Retinal pigment epithelial cell (primary cell): ENCODE results near the gene TET2.

Experiments
- DNase-seq: peaks from one replicate; pipeline ENCODE4 v3.0.0-alpha.2; 2010; ENCODE audit warnings: low read depth
- H3K4me3 ChIP-seq: 2 replicates; pipeline ENCODE4 v1.5.1; 2011; ENCODE audit warnings: mild to moderate bottlenecking, low read length, control low read depth, moderate library complexity
- TF ChIP-seq, protein P1 (sequence below): conservative IDR thresholded peaks from 2 replicates; pipeline ENCODE4 v1.5.1; 2011; ENCODE audit warnings: low read depth, low read length, control low read depth, inconsistent platforms

The TET2 gene

GRCh38 chr4:105146276-105147015 lies at the start of gene TET2:
TET2 (plus strand) TSS chr4:105146876; CDS start chr4:105233943, 87,067 bp downstream.
- DNase-seq: no peak
- H3K4me3 ChIP-seq: peak within 1 kb of the TSS; percentile 74
- TF ChIP-seq, protein P1, sequence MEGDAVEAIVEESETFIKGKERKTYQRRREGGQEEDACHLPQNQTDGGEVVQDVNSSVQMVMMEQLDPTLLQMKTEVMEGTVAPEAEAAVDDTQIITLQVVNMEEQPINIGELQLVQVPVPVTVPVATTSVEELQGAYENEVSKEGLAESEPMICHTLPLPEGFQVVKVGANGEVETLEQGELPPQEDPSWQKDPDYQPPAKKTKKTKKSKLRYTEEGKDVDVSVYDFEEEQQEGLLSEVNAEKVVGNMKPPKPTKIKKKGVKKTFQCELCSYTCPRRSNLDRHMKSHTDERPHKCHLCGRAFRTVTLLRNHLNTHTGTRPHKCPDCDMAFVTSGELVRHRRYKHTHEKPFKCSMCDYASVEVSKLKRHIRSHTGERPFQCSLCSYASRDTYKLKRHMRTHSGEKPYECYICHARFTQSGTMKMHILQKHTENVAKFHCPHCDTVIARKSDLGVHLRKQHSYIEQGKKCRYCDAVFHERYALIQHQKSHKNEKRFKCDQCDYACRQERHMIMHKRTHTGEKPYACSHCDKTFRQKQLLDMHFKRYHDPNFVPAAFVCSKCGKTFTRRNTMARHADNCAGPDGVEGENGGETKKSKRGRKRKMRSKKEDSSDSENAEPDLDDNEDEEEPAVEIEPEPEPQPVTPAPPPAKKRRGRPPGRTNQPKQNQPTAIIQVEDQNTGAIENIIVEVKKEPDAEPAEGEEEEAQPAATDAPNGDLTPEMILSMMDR: no peak

- no peak for DNase-seq
- H3K4me3 ChIP-seq: no peak overlapping the region
- TF ChIP-seq, protein P1: no peak
These were observed 44.7 kb upstream of the TET2 start for GRCh38 chr4:105102016-105102415.

GRCh38 chr4:105106426-105106825 lies 40.2 kb upstream of the TET2 start:
- TF ChIP-seq, protein P1: no peak
- DNase-seq: no peak
- H3K4me3 ChIP-seq: no peak overlapping the region

DNA sequence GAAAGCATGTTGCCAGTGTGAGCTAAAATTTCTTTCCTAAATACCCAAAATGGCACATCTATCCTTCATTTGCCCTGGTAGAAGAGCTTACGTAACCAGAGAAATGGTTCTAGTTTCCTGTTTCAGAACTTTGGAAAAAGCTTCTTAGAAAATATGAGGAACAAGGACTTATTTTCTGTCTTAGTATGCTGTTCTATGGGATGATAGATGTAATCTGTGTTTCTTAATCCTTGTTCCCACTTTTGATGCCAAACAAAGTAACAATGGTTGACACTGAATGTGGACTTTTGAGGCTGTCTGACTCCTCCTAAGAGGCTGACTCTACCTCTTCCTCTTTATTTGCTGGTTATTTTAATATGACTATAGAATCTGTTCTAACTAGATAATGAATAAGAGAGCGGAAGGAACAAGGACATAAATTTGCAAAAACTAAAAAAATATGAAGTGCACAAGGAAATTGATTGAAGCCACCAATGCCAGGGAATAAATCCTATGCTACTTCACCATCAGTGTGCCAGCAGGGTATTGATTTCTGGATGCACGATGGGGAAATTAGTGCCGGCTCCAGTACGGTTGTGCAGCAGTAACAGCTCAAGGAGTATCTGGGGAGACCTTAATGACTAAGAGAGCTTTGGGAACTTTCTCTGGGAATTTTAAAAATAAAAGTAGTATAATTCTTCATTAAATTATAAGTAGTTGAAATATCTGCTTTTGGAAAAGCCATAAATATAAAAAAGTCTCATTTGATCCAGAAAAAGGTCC lies 39.4 kb upstream of the TET2 start:
- DNase-seq: no peak
- TF ChIP-seq, protein P1: no peak
- no peak overlapping the region for H3K4me3 ChIP-seq

DNA sequence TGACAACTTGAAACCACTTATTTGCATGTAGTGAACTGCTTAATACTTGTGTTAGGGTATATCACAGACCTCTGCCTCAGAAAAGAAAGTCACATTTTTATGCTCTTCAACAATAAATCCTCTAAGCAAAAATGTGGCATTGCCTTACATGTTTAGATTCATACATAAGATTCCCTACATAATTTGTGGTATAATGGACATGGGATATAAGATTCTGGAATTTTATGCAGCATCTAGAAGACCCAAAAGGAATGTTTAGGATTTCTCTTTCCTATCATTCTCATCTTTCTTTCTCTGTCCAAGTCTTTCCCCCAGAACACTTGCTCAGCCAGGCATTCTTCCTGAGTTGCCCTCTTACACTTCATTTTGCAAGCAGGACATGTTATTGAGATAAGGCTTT lies 37.7 kb upstream of the TET2 start:
- TF ChIP-seq, protein P1: no peak
- no peak overlapping the region for H3K4me3 ChIP-seq
- DNase-seq: no peak

GRCh38 chr4:105112274-105112673 lies 34.4 kb upstream of the TET2 start:
- TF ChIP-seq, protein P1: no peak
- no peak overlapping the region for H3K4me3 ChIP-seq
- DNase-seq: peak; percentile 59
